Neural cell (in vitro differentiated cells): ENCODE measurements around the gene ATP6V1F. TPM values are rescaled to one million over a fixed set of nuclear protein-coding genes. Genes with fewer than 3 reads are reported as not detected.

Experiments
- H2AFZ ChIP-seq: fragments of 200-600, 300-800 bp; sonication (generic), shearing (Covaris generic); 2 replicates; pipeline ENCODE4 v1.6.0; 2014; ENCODE audit warnings: low read depth, mild to moderate bottlenecking, antibody characterized with exemption, low read length, moderate library complexity
- H3F3A ChIP-seq: fragments of 200-600 bp; shearing (Covaris generic); 2 replicates; pipeline ENCODE4 v1.6.1; 2016; ENCODE audit warnings: mild to moderate bottlenecking, moderate library complexity, mixed read lengths, antibody characterized with exemption, low read length; ENCODE audit not compliant: insufficient read depth, poor library complexity, severe bottlenecking
- H3K27ac ChIP-seq: fragments of 200-600, 300-800 bp; sonication (generic), shearing (Covaris generic); 2 replicates; pipeline ENCODE4 v1.5.1; 2014; ENCODE audit warnings: mild to moderate bottlenecking, low read length, moderate library complexity
- H3K27me3 ChIP-seq: fragments of 300-800, 200-600 bp; sonication (generic), shearing (Covaris generic); 2 replicates; pipeline ENCODE4 v1.6.0; 2014; ENCODE audit warnings: mild to moderate bottlenecking, low read depth, low read length, moderate library complexity; ENCODE audit not compliant: insufficient read depth
- H3K36me3 ChIP-seq: fragments of 300-800, 200-600 bp; sonication (generic), shearing (Covaris generic); 2 replicates; pipeline ENCODE4 v1.5.1; 2014; ENCODE audit warnings: mild to moderate bottlenecking, antibody characterized with exemption, low read length, moderate library complexity; ENCODE audit not compliant: insufficient read depth
- H3K4me2 ChIP-seq: fragments of 300-800, 200-600 bp; sonication (generic), shearing (Covaris generic); 2 replicates; pipeline ENCODE4 v1.6.0; 2014; ENCODE audit warnings: mild to moderate bottlenecking, low read length
- H3K4me3 ChIP-seq: fragments of 300-800, 200-600 bp; sonication (generic), shearing (Covaris generic); 2 replicates; pipeline ENCODE4 v1.5.1; 2014; ENCODE audit warnings: mild to moderate bottlenecking, low read length, moderate library complexity
- H3K79me2 ChIP-seq: fragments of 200-600 bp; shearing (Covaris generic); replicated peaks from 2 replicates; pipeline ENCODE4 v1.6.0; 2014; ENCODE audit warnings: mild to moderate bottlenecking, low read length, moderate library complexity; ENCODE audit not compliant: insufficient read depth
- H3K9ac ChIP-seq: fragments of 300-800, 200-600 bp; sonication (generic), shearing (Covaris generic); 2 replicates; pipeline ENCODE4 v1.6.1; 2016; ENCODE audit warnings: mild to moderate bottlenecking, low read length, mixed read lengths
- H3K9me2 ChIP-seq: fragments of 200-600 bp; shearing (Covaris generic); 2 replicates; pipeline ENCODE4 v1.6.1; 2016; ENCODE audit warnings: mild to moderate bottlenecking, low read length, mixed read lengths; ENCODE audit not compliant: insufficient read depth
- H3K9me3 ChIP-seq: fragments of 200-600, 300-800 bp; sonication (generic), shearing (Covaris generic); 2 replicates; pipeline ENCODE4 v1.6.1; 2016; ENCODE audit warnings: mild to moderate bottlenecking, mixed run types, low read length, moderate library complexity, mixed read lengths
- H4K20me1 ChIP-seq: fragments of 200-600 bp; shearing (Covaris generic); 2 replicates; pipeline ENCODE4 v1.6.1; 2016; ENCODE audit warnings: mild to moderate bottlenecking, mixed run types; ENCODE audit not compliant: insufficient read depth
- CTCF ChIP-seq: fragments of 450-650 bp; IDR thresholded peaks from 2 replicates; pipeline ENCODE4 v1.5.1; 2014; ENCODE audit warnings: antibody characterized with exemption, mild to moderate bottlenecking, moderate library complexity; ENCODE audit not compliant: poor library complexity, severe bottlenecking
- EP300 ChIP-seq: fragments of 450-650 bp; conservative IDR thresholded peaks from 2 replicates; pipeline ENCODE4 v1.6.1; 2014; ENCODE audit warnings: antibody characterized with exemption, mild to moderate bottlenecking, moderate library complexity; ENCODE audit not compliant: poor library complexity, severe bottlenecking
- EZH2 ChIP-seq: fragments of 200-600, 300-800 bp; shearing (Covaris generic), sonication (generic); IDR thresholded peaks from 2 replicates; pipeline ENCODE4 v1.6.1; 2014; ENCODE audit warnings: antibody characterized with exemption, low read length, borderline replicate concordance, mild to moderate bottlenecking; ENCODE audit not compliant: insufficient read depth, poor library complexity, severe bottlenecking
- MXI1 ChIP-seq: fragments of 450-650 bp; conservative IDR thresholded peaks from 2 replicates; pipeline ENCODE4 v1.6.1; 2014; ENCODE audit warnings: antibody characterized with exemption, mild to moderate bottlenecking; ENCODE audit not compliant: poor library complexity, severe bottlenecking
- POLR2AphosphoS5 ChIP-seq: IDR thresholded peaks from 2 replicates; pipeline ENCODE4 v1.6.1; 2012
- RAD21 ChIP-seq: fragments of 450-650 bp; conservative IDR thresholded peaks from 2 replicates; pipeline ENCODE4 v1.6.1; 2014; ENCODE audit warnings: antibody characterized with exemption, mild to moderate bottlenecking, moderate library complexity
- REST ChIP-seq: IDR thresholded peaks from 2 replicates; pipeline ENCODE4 v1.6.1; 2012; ENCODE audit warnings: borderline replicate concordance
- SMC3 ChIP-seq: fragments of 450-650 bp; conservative IDR thresholded peaks from 2 replicates; pipeline ENCODE4 v1.6.1; 2014; ENCODE audit warnings: antibody characterized with exemption, mild to moderate bottlenecking, moderate library complexity; ENCODE audit not compliant: poor library complexity
- TAF1 ChIP-seq: IDR thresholded peaks from 2 replicates; pipeline ENCODE4 v1.6.1; 2012; ENCODE audit warnings: low read depth
- polyA plus RNA-seq: library from polyadenylated mRNA; depleted of rRNA; stranded (reverse); fragments of >200 nt; gene quantifications from 2 replicates; pipeline ENCODE4 v1.2.3, GENCODE V29; 2014

Gene ATP6V1F
- polyA plus RNA-seq, 1 donor from 2014 or later = 246 TPM

GRCh38 chr7:128827248-128827958, 35.3 kb upstream of the ATP6V1F start:
- peaks cover 25% of the 10 kb centered on the region for H3K27me3 ChIP-seq
- TF ChIP-seq MXI1 = no peak
- no peak for TF ChIP-seq POLR2AphosphoS5
- TF ChIP-seq CTCF = no peak
- no peaks in the 10 kb centered on the region for H4K20me1 ChIP-seq
- H3K9me2 ChIP-seq = no peaks in the 10 kb centered on the region
- H3K27ac ChIP-seq = no peak overlapping the region
- H3K9me3 ChIP-seq = no peaks in the 10 kb centered on the region
- H3K4me3 ChIP-seq = no peak overlapping the region
- no peak overlapping the region for H2AFZ ChIP-seq
- no peaks in the 10 kb centered on the region for H3F3A ChIP-seq
- no peak overlapping the region for H3K9ac ChIP-seq
- H3K36me3 ChIP-seq = no peaks in the 10 kb centered on the region
- H3K79me2 ChIP-seq = no peaks in the 10 kb centered on the region
- no peak overlapping the region for H3K4me2 ChIP-seq

DNA sequence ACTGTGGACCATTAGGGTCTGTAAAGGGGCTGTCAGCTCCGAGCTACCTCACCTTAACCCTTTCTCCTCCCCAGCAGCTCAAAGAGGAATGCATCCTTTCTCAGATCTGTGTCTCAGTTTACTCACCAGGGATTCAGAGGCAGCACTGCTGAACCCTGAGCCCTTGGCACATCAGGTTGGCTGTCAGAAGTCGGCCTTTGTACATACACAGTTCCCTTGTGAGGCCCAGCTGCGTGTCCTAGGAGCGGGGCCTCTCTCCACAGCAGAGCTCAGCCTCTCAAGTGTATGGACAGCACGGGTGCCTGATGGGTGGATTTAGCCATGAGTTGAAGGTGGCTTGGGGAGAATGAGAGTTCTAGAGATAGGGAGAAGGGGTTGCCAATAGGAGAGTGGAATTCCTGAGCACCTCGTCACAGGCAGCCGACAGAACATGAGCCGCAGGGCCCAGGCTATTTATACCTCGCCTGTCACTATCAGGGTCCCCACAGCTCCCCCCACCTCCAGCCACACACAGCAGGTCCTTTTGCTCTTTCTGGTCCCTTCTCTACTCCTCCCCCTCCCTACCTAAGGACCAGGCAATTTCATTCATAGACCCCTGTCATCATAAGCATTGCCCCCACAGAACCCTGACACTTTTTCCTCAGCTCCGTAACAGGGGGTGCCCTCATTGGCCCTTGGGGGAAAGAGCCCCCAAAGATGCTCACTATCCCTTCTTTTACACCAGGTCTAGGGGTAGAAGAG, 34.5 kb upstream of the ATP6V1F start:
- peaks cover 25% of the 10 kb centered on the region for H3K27me3 ChIP-seq
- no peaks in the 10 kb centered on the region for H3K79me2 ChIP-seq
- H3F3A ChIP-seq = no peaks in the 10 kb centered on the region
- H3K27ac ChIP-seq = no peak overlapping the region
- H3K9me2 ChIP-seq = no peaks in the 10 kb centered on the region
- H3K36me3 ChIP-seq = no peaks in the 10 kb centered on the region
- H3K4me3 ChIP-seq = no peak overlapping the region
- no peak overlapping the region for H2AFZ ChIP-seq
- no peak overlapping the region for H3K4me2 ChIP-seq
- H3K9ac ChIP-seq = peak overlapping the region; percentile 3
- no peaks in the 10 kb centered on the region for H4K20me1 ChIP-seq
- TF ChIP-seq RAD21 = no peak
- TF ChIP-seq MXI1 = no peak
- TF ChIP-seq CTCF = no peak
- no peak for TF ChIP-seq EP300
- TF ChIP-seq EZH2 = no peak
- TF ChIP-seq POLR2AphosphoS5 = no peak
- TF ChIP-seq REST = no peak
- no peak for TF ChIP-seq SMC3
- no peak for TF ChIP-seq TAF1
- no peaks in the 10 kb centered on the region for H3K9me3 ChIP-seq
